ENCODE measurements around the gene TMEM203. TPM values are rescaled to one million over a fixed set of nuclear protein-coding genes. Genes with fewer than 3 reads are reported as not detected.

Gene TMEM203
- total RNA-seq, 2 donors from 2014 or later: 12.0 to 35.2 TPM

- Histone ChIP-seq H3K4me1 (ENCODE audit: control insufficient read depth in 1 of 2, low read depth in 2 of 2) (peaks cover 30 to 39% of the 10 kb centered on the region in 2 donors), H3K27ac (peak overlapping the region; percentile 93), H3K9me3 (no peaks in the 10 kb centered on the region), H3K36me3 (peaks cover 36% of the 10 kb centered on the region), H3K4me3 (peak overlapping the region; percentile 84), H3K27me3 (replicated peaks; ENCODE audit: insufficient read depth) (no peaks in the 10 kb centered on the region)
- DNase-seq (ENCODE audit: low spot score): no peak
- ATAC-seq (ENCODE audit: insufficient number of reproducible peaks, low FRiP score, low read depth): no peak
- no peak for TF ChIP-seq CTCF (IDR thresholded peaks at IDR 0.05)
Observed at GRCh38 chr9:137188086-137188489, 17.4 kb downstream of the TMEM203 start.

- TF ChIP-seq CTCF (IDR thresholded peaks at IDR 0.05): no peak
- Histone ChIP-seq H3K27ac (no peak overlapping the region), H3K4me1 (ENCODE audit: control insufficient read depth in 1 of 2, low read depth in 2 of 2) (peaks cover 30 to 39% of the 10 kb centered on the region in 2 donors), H3K9me3 (no peaks in the 10 kb centered on the region), H3K27me3 (replicated peaks; ENCODE audit: insufficient read depth) (no peaks in the 10 kb centered on the region), H3K4me3 (peak overlapping the region; percentile 84), H3K36me3 (peaks cover 43% of the 10 kb centered on the region)
- DNase-seq (ENCODE audit: low spot score): no peak
- no peak for ATAC-seq (ENCODE audit: insufficient number of reproducible peaks, low FRiP score, low read depth)
Observed at GRCh38 chr9:137187386-137187785, 18.1 kb downstream of the TMEM203 start.

GRCh38 chr9:137186385-137186784 is 19.1 kb downstream of the TMEM203 start:
- H3K27me3 ChIP-seq (replicated peaks; ENCODE audit: insufficient read depth): no peaks in the 10 kb centered on the region
- H3K4me1 ChIP-seq (ENCODE audit: control insufficient read depth in 1 of 2, low read depth in 2 of 2): peaks cover 30 to 39% of the 10 kb centered on the region in 2 donors
- no peaks in the 10 kb centered on the region for H3K9me3 ChIP-seq
- H3K27ac ChIP-seq: no peak overlapping the region
- ATAC-seq (ENCODE audit: insufficient number of reproducible peaks, low FRiP score, low read depth): no peak
- TF ChIP-seq CTCF (IDR thresholded peaks at IDR 0.05): no peak
- peaks cover 50% of the 10 kb centered on the region for H3K36me3 ChIP-seq
- no peak overlapping the region for H3K4me3 ChIP-seq
- no peak for DNase-seq (ENCODE audit: low spot score)

- H3K9me3 ChIP-seq: no peaks in the 10 kb centered on the region
- DNase-seq (ENCODE audit: low spot score) (no peak), ATAC-seq (ENCODE audit: insufficient number of reproducible peaks, low FRiP score, low read depth) (no peak)
- peaks cover 50% of the 10 kb centered on the region for H3K36me3 ChIP-seq
- no peak for TF ChIP-seq CTCF (IDR thresholded peaks at IDR 0.05)
- H3K27me3 ChIP-seq (replicated peaks; ENCODE audit: insufficient read depth): no peaks in the 10 kb centered on the region
- H3K4me1 ChIP-seq (ENCODE audit: control insufficient read depth in 1 of 2, low read depth in 2 of 2): peaks cover 30 to 39% of the 10 kb centered on the region in 2 donors
- H3K27ac ChIP-seq: no peak overlapping the region
- no peak overlapping the region for H3K4me3 ChIP-seq
Observed at GRCh38 chr9:137185921-137186320, 19.5 kb downstream of the TMEM203 start.

GRCh38 chr9:137184881-137185660 is 20.4 kb downstream of the TMEM203 start:
- Histone ChIP-seq H3K27ac (no peak overlapping the region), H3K27me3 (replicated peaks; ENCODE audit: insufficient read depth) (no peaks in the 10 kb centered on the region), H3K9me3 (no peaks in the 10 kb centered on the region), H3K4me1 (ENCODE audit: control insufficient read depth in 1 of 2, low read depth in 2 of 2) (peaks cover 27 to 31% of the 10 kb centered on the region in 2 donors), H3K36me3 (peaks cover 54% of the 10 kb centered on the region), H3K4me3 (no peak overlapping the region)
- ATAC-seq (ENCODE audit: insufficient number of reproducible peaks, low FRiP score, low read depth) (no peak), DNase-seq (ENCODE audit: low spot score) (no peak)
- no peak for TF ChIP-seq CTCF (IDR thresholded peaks at IDR 0.05)
